ENCODE results near the gene SMOC2. TPM values are rescaled to one million over a fixed set of nuclear protein-coding genes. Genes with fewer than 3 reads are reported as not detected.

SMOC2 gene
- polyA plus RNA-seq, 1 donor (not counting 4 experiments of a cell fraction or from before 2014, with no cell fraction given) = 1.1 TPM

- Histone ChIP-seq H3K4me1 (ENCODE audit: control insufficient read depth, extremely low read depth, insufficient read depth, low read length) (no peaks in the 10 kb centered on the region), H4K20me1 (ENCODE audit: control insufficient read depth, extremely low read depth, insufficient read depth, low read length) (no peaks in the 10 kb centered on the region), H3K9me1 (ENCODE audit: control insufficient read depth, extremely low read depth, insufficient read depth, low read length) (no peaks in the 10 kb centered on the region), H3K9ac (ENCODE audit: control insufficient read depth, extremely low read depth, insufficient read depth, low read length) (no peak overlapping the region), H3K27ac (ENCODE audit: control insufficient read depth, insufficient read depth, low read length) (no peak overlapping the region), H3K4me2 (ENCODE audit: control insufficient read depth, extremely low read depth, insufficient read depth, low read depth, low read length) (no peak overlapping the region), H3K9me3 (ENCODE audit: control insufficient read depth, low read depth, low read length) (no peaks in the 10 kb centered on the region), H3K27me3 (ENCODE audit: control insufficient read depth, extremely low read depth, insufficient read depth, low read length) (no peaks in the 10 kb centered on the region), H3K36me3 (ENCODE audit: control insufficient read depth in 2 of 2, extremely low read depth in 1 of 2, insufficient read depth in 2 of 2, low read length in 2 of 2) (no peaks in the 10 kb centered on the region), H2AFZ (ENCODE audit: control insufficient read depth, low read length) (no peak overlapping the region), H3K79me2 (ENCODE audit: control insufficient read depth, insufficient read depth, low read length) (no peaks in the 10 kb centered on the region), H3K4me3 (ENCODE audit: control insufficient read depth in 2 of 3, extremely low read depth in 1 of 3, insufficient read depth in 2 of 3, low read depth in 1 of 3, low read length in 3 of 3) (no peak overlapping the region)
- TF ChIP-seq CTCF (optimal IDR thresholded peaks at IDR 0.05 in 1 of 3, IDR thresholded peaks at IDR 0.05 in 1 of 3, conservative IDR thresholded peaks at IDR 0.05 in 1 of 3; ENCODE audit: extremely low read depth in 1 of 3, insufficient read depth in 2 of 3, low read length in 3 of 3) = no peak
- no peak for TF ChIP-seq EZH2 (IDR thresholded peaks at IDR 0.05; ENCODE audit: low read length)
- dilution Hi-C loops (cut with MboI; ENCODE audit: extremely low pct_ligation_motif_present, low sequenced_read_pairs) = no loop called here
- no peak for DNase-seq (ENCODE audit: low read depth, low spot score)
- no peak for FAIRE-seq
Measured at GRCh38 chr6:168684471-168684870, 243.5 kb downstream of the SMOC2 start.

DNA sequence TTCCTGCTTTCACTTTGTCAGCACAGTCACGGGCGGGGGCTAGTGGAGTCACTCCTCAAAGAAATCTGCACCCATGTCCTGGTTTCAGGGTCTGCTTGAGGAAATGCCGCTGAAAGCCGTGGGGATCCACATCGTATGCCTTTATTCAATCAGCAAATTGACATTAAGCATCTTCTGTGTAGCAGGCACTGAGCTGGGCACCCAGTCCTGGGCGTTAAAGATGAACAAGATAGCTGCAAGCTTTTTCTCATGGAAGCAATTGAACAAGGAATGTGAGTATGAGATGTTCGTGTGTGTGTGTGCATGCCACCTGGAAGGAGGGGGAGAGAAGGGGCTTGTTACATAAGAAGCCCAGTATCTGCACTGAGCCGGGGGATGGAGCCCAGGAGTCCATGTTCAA, 243.9 kb downstream of the SMOC2 start:
- Histone ChIP-seq H4K20me1 (ENCODE audit: control insufficient read depth, extremely low read depth, insufficient read depth, low read length) (no peaks in the 10 kb centered on the region), H2AFZ (ENCODE audit: control insufficient read depth, low read length) (no peak overlapping the region), H3K4me1 (ENCODE audit: control insufficient read depth, extremely low read depth, insufficient read depth, low read length) (no peaks in the 10 kb centered on the region), H3K9me1 (ENCODE audit: control insufficient read depth, extremely low read depth, insufficient read depth, low read length) (no peaks in the 10 kb centered on the region), H3K9me3 (ENCODE audit: control insufficient read depth, low read depth, low read length) (no peaks in the 10 kb centered on the region), H3K4me2 (ENCODE audit: control insufficient read depth, extremely low read depth, insufficient read depth, low read depth, low read length) (no peak overlapping the region), H3K9ac (ENCODE audit: control insufficient read depth, extremely low read depth, insufficient read depth, low read length) (no peak overlapping the region), H3K27ac (ENCODE audit: control insufficient read depth, insufficient read depth, low read length) (no peak overlapping the region), H3K36me3 (ENCODE audit: control insufficient read depth in 2 of 2, extremely low read depth in 1 of 2, insufficient read depth in 2 of 2, low read length in 2 of 2) (no peaks in the 10 kb centered on the region), H3K4me3 (ENCODE audit: control insufficient read depth in 2 of 3, extremely low read depth in 1 of 3, insufficient read depth in 2 of 3, low read depth in 1 of 3, low read length in 3 of 3) (no peak overlapping the region), H3K79me2 (ENCODE audit: control insufficient read depth, insufficient read depth, low read length) (no peaks in the 10 kb centered on the region), H3K27me3 (ENCODE audit: control insufficient read depth, extremely low read depth, insufficient read depth, low read length) (no peaks in the 10 kb centered on the region)
- DNase-seq (ENCODE audit: low read depth, low spot score) (no peak), FAIRE-seq (no peak)
- dilution Hi-C loops (cut with MboI; ENCODE audit: extremely low pct_ligation_motif_present, low sequenced_read_pairs) = no loop called here
- TF ChIP-seq CTCF (optimal IDR thresholded peaks at IDR 0.05 in 1 of 3, IDR thresholded peaks at IDR 0.05 in 1 of 3, conservative IDR thresholded peaks at IDR 0.05 in 1 of 3; ENCODE audit: extremely low read depth in 1 of 3, insufficient read depth in 2 of 3, low read length in 3 of 3) (no peak), EZH2 (IDR thresholded peaks at IDR 0.05; ENCODE audit: low read length) (no peak)
